SK-N-SH treated with all-trans-retinoic acid at 6 μM for 48 hours (cell line): ENCODE results near the gene MEF2C.

ENCODE experiments used
- ATAC-seq: fragments of 200-7000 bp; cut with Tn5 transposase; 3 replicates; pipeline ENCODE4 v1.9.1; 2020; ENCODE audit warnings: mild to moderate bottlenecking, moderate library complexity
- ARNTL ChIP-seq: fragments of 450-650 bp; formaldehyde crosslinking; IDR thresholded peaks from 2 replicates; pipeline ENCODE4 v1.5.0; 2020; ENCODE audit warnings: low read depth, mild to moderate bottlenecking, moderate library complexity, borderline replicate concordance
- CSRNP3 ChIP-seq: fragments of 250-450 bp; sonication (Bioruptor Pico); IDR thresholded peaks from 2 replicates; pipeline ENCODE4 v1.5.1; 2021; ENCODE audit warnings: mild to moderate bottlenecking, moderate library complexity
- ESRRG ChIP-seq: fragments of 250-450 bp; sonication (Bioruptor Pico); IDR thresholded peaks from 2 replicates; pipeline ENCODE4 v1.6.1; 2021; ENCODE audit warnings: mild to moderate bottlenecking
- GLIS3 ChIP-seq: fragments of 250-450 bp; sonication (Bioruptor Pico); IDR thresholded peaks from 2 replicates; pipeline ENCODE4 v1.5.0; 2020; ENCODE audit warnings: mild to moderate bottlenecking, moderate library complexity
- ISL1 ChIP-seq: fragments of 250-450 bp; sonication (Bioruptor Pico); IDR thresholded peaks from 2 replicates; pipeline ENCODE4 v2.1.2; 2022; ENCODE audit warnings: mild to moderate bottlenecking, moderate library complexity
- OSR1 ChIP-seq: fragments of 250-450 bp; sonication (Bioruptor Pico); IDR thresholded peaks from 2 replicates; pipeline ENCODE4 v1.8.0; 2022; ENCODE audit warnings: moderate library complexity, mild to moderate bottlenecking, inconsistent platforms
- PATZ1 ChIP-seq: fragments of 250-450 bp; sonication (Bioruptor Pico); IDR thresholded peaks from 2 replicates; pipeline ENCODE4 v1.8.0; 2020; ENCODE audit warnings: mild to moderate bottlenecking, moderate library complexity, borderline replicate concordance
- PPARA ChIP-seq: fragments of 250-450 bp; sonication (Bioruptor Pico); IDR thresholded peaks from 2 replicates; pipeline ENCODE4 v1.5.0; 2020; ENCODE audit warnings: mild to moderate bottlenecking, borderline replicate concordance
- RARB ChIP-seq: fragments of 250-450 bp; sonication (Bioruptor Pico); IDR thresholded peaks from 2 replicates; pipeline ENCODE4 v1.8.0; 2021; ENCODE audit warnings: mild to moderate bottlenecking, moderate library complexity
- SNAI2 ChIP-seq: fragments of 250-450 bp; sonication (Bioruptor Pico); IDR thresholded peaks from 2 replicates; pipeline ENCODE4 v1.5.0; 2020; ENCODE audit warnings: mild to moderate bottlenecking, moderate library complexity
- TCF4 ChIP-seq: fragments of 250-450 bp; sonication (Bioruptor Pico); IDR thresholded peaks from 2 replicates; pipeline ENCODE4 v1.8.0; 2021; ENCODE audit warnings: mild to moderate bottlenecking, moderate library complexity, borderline replicate concordance
- TOX ChIP-seq: fragments of 250-450 bp; sonication (Bioruptor Pico); IDR thresholded peaks from 2 replicates; pipeline ENCODE4 v1.8.0; 2021; ENCODE audit warnings: mild to moderate bottlenecking, moderate library complexity, borderline replicate concordance
- TSHZ2 ChIP-seq: fragments of 250-450 bp; sonication (Bioruptor Pico); IDR thresholded peaks from 2 replicates; pipeline ENCODE4 v1.5.0; 2020; ENCODE audit warnings: mild to moderate bottlenecking, moderate library complexity
- ZNF70 ChIP-seq: fragments of 450-650 bp; formaldehyde crosslinking; IDR thresholded peaks from 2 replicates; pipeline ENCODE4 v1.5.0; 2020; ENCODE audit warnings: mild to moderate bottlenecking, moderate library complexity
- ZNF8 ChIP-seq: fragments of 450-650 bp; formaldehyde crosslinking; IDR thresholded peaks from 2 replicates; pipeline ENCODE4 v1.5.0; 2020; ENCODE audit warnings: mild to moderate bottlenecking, moderate library complexity

MEF2C gene

GRCh38 chr5:88756953-88757352 is 126.0 kb downstream of the MEF2C start:
- TF ChIP-seq PPARA (CRISPR knock-in tag) (no peak), ISL1 (CRISPR knock-in tag) (no peak), ZNF70 (no peak), OSR1 (CRISPR knock-in tag) (no peak)
- ATAC-seq: no peak

- TF ChIP-seq ZNF70: no peak
- TF ChIP-seq SNAI2 (CRISPR knock-in tag): no peak
- TF ChIP-seq ZNF8 (CRISPR knock-in tag): no peak
- TF ChIP-seq CSRNP3 (CRISPR knock-in tag): no peak
- no peak for TF ChIP-seq TSHZ2 (CRISPR knock-in tag)
- no peak for TF ChIP-seq PPARA (CRISPR knock-in tag)
- TF ChIP-seq TOX (CRISPR knock-in tag): no peak
- no peak for TF ChIP-seq RARB (CRISPR knock-in tag)
- TF ChIP-seq PATZ1 (CRISPR knock-in tag): no peak
- ATAC-seq: no peak
Measured at GRCh38 chr5:88748666-88749065, 134.3 kb downstream of the MEF2C start.

DNA sequence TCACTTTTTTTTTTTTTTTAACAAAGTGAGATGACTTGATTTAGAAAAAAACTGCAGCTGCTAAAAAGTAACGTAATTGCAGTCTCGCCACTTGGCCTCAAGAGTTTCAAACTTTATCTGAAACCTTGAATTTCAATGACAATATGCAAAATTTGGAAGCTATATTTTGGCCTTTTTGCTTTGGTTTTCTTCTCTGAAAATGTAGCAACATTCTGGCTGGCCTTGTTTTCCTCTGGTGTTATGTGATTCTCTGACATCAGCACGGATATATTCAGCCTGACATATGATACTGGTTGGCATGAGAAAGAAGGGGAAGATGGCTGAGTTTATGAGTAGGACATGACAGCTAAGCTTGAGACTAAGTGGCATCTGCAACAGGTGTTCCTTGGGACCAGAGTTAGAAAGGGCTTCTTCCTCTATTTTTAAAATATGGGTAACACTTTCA is 136.5 kb downstream of the MEF2C start:
- ATAC-seq: peak; percentile 37; the same call in 1 of the 3 replicates
- TF ChIP-seq PATZ1 (CRISPR knock-in tag): no peak

- no peak for ATAC-seq
- TF ChIP-seq ISL1 (CRISPR knock-in tag) (no peak), SNAI2 (CRISPR knock-in tag) (no peak), ZNF70 (no peak), ESRRG (CRISPR knock-in tag) (no peak), GLIS3 (CRISPR knock-in tag) (no peak), TCF4 (CRISPR knock-in tag) (no peak), OSR1 (CRISPR knock-in tag) (no peak), ARNTL (CRISPR knock-in tag) (no peak), CSRNP3 (CRISPR knock-in tag) (no peak), TSHZ2 (CRISPR knock-in tag) (no peak)
Measured at GRCh38 chr5:88745093-88745696, 137.8 kb downstream of the MEF2C start.
